Measurements from ENCODE around the gene WDFY2. TPM values are rescaled to one million over a fixed set of nuclear protein-coding genes. Genes with fewer than 3 reads are reported as not detected.

Gene WDFY2
- total RNA-seq, 2 donors from 2014 or later, result 25.7 to 31.9 TPM

GRCh38 chr13:51811046-51811445, 226.8 kb downstream of the WDFY2 start:
- Histone ChIP-seq H3K4me3 (no peak overlapping the region), H3K27ac (no peak overlapping the region), H3K27me3 (no peaks in the 10 kb centered on the region), H3K36me3 (replicated peaks in 1 of 2; ENCODE audit: insufficient read depth in 1 of 2, low read depth in 2 of 2) (no peaks in the 10 kb centered on the region), H3K4me1 (peaks cover 27% of the 10 kb centered on the region), H3K9me3 (no peaks in the 10 kb centered on the region)
- 85 to 87% methylated on average over 11 to 12 of the region's 12 CpGs for WGBS, 2 donors
- DNase-seq (no peak), ATAC-seq (no peak)
- intact Hi-C loops (cut with DNase I), result loop anchor here (10.0 kb wide), 2 partner anchors 194 to 324 kb away; no protein-coding TSS in a partner anchor
- no peak for TF ChIP-seq CTCF (IDR thresholded peaks at IDR 0.05)
- TF ChIP-seq POLR2A (IDR thresholded peaks at IDR 0.05), result no peak

GRCh38 chr13:51811920-51812451, 227.7 kb downstream of the WDFY2 start:
- TF ChIP-seq CTCF (IDR thresholded peaks at IDR 0.05) (no peak), POLR2A (IDR thresholded peaks at IDR 0.05) (no peak)
- Histone ChIP-seq H3K27me3 (no peaks in the 10 kb centered on the region), H3K36me3 (replicated peaks in 1 of 2; ENCODE audit: insufficient read depth in 1 of 2, low read depth in 2 of 2) (no peaks in the 10 kb centered on the region), H3K4me3 (no peak overlapping the region), H3K4me1 (peaks cover 18% of the 10 kb centered on the region), H3K9me3 (no peaks in the 10 kb centered on the region), H3K27ac (no peak overlapping the region)
- ATAC-seq, result no peak
- intact Hi-C loops (cut with DNase I), result loop anchor here (10.0 kb wide), 2 partner anchors 193 to 323 kb away; no protein-coding TSS in a partner anchor
- no peak for DNase-seq
- 52 to 60% methylated on average over 4 of the region's 4 CpGs for WGBS, 2 donors

- intact Hi-C loops (cut with DNase I), result loop anchor here (10.0 kb wide), 2 partner anchors 191 to 321 kb away; no protein-coding TSS in a partner anchor
- 94 to 100% methylated on average over 2 of the region's 2 CpGs for WGBS, 2 donors
- H3K36me3 ChIP-seq (replicated peaks in 1 of 2; ENCODE audit: insufficient read depth in 1 of 2, low read depth in 2 of 2), result no peaks in the 10 kb centered on the region
- TF ChIP-seq POLR2A (IDR thresholded peaks at IDR 0.05) (no peak), CTCF (IDR thresholded peaks at IDR 0.05) (no peak)
- no peaks in the 10 kb centered on the region for H3K9me3 ChIP-seq
- no peak for ATAC-seq
- H3K4me1 ChIP-seq, result peaks cover 15% of the 10 kb centered on the region
- no peak overlapping the region for H3K4me3 ChIP-seq
- no peaks in the 10 kb centered on the region for H3K27me3 ChIP-seq
- no peak overlapping the region for H3K27ac ChIP-seq
- DNase-seq, result no peak
Observed at GRCh38 chr13:51814071-51814470, 229.8 kb downstream of the WDFY2 start.

- TF ChIP-seq POLR2A (IDR thresholded peaks at IDR 0.05), result peak in 1 of 3 donors; percentile 42
- peak; percentile 71 to 89 (median 83) for TF ChIP-seq CTCF (IDR thresholded peaks at IDR 0.05)
- Histone ChIP-seq H3K36me3 (replicated peaks in 1 of 2; ENCODE audit: insufficient read depth in 1 of 2, low read depth in 2 of 2) (no peaks in the 10 kb centered on the region), H3K4me3 (no peak overlapping the region), H3K9me3 (no peaks in the 10 kb centered on the region), H3K27ac (peak overlapping the region; percentile 66 to 80 (median 68)), H3K27me3 (no peaks in the 10 kb centered on the region), H3K4me1 (peaks cover 15% of the 10 kb centered on the region)
- ATAC-seq, result peak; percentile 91
- intact Hi-C loops (cut with DNase I), result loop anchor here (10.0 kb wide), 2 partner anchors 190 to 320 kb away; no protein-coding TSS in a partner anchor
- DNase-seq, result peak; percentile 76 to 83 (median 80)
- WGBS, 2 donors, result 13 to 16% methylated on average over 13 of the region's 13 CpGs
Observed at GRCh38 chr13:51814825-51815650, 230.8 kb downstream of the WDFY2 start.

Measured in body of pancreas (tissue), 4 donors.